K562 (cell line): Measurements from ENCODE around the gene ACTL10. TPM values are rescaled to one million over a fixed set of nuclear protein-coding genes. Genes with fewer than 3 reads are reported as not detected.

ENCODE experiments used
- GABPA ChIP-seq: fragments of 200-800 bp; sonication (Bioruptor generic); conservative IDR thresholded peaks from 2 replicates; pipeline ENCODE4 v1.6.1; 2016; ENCODE audit warnings: low read depth, missing genetic modification characterization, missing compliant biosample characterization
- ILK ChIP-seq: fragments of 450-650 bp; IDR thresholded peaks from 2 replicates; pipeline ENCODE4 v1.6.1; 2016; ENCODE audit warnings: missing genetic modification characterization, low read depth, mild to moderate bottlenecking, missing compliant biosample characterization, moderate library complexity, borderline replicate concordance
- ZFP30 ChIP-seq: fragments of 250-450 bp; sonication (Bioruptor Pico); IDR thresholded peaks from 2 replicates; pipeline ENCODE4 v1.8.0; 2022; ENCODE audit warnings: moderate library complexity, mild to moderate bottlenecking, inconsistent platforms, borderline replicate concordance
- ZNF354B ChIP-seq: fragments of 250-450 bp; sonication (Bioruptor Pico); IDR thresholded peaks from 2 replicates; pipeline ENCODE4 v1.4.0; 2020
- ZNF766 ChIP-seq: fragments of 200-800 bp; sonication (Bioruptor generic); conservative IDR thresholded peaks from 2 replicates; pipeline ENCODE4 v1.6.1; 2016; ENCODE audit warnings: missing genetic modification characterization, missing compliant biosample characterization
- polyA plus RNA-seq, 8 experiments: library from polyadenylated mRNA; depleted of rRNA in 4 of 8; stranded (reverse) in 5 of 8; unstranded in 3 of 8; fragments of >200 nt; fragmentation: Nextera tagmentation in 2 of 8; fragmentation: Illumina TruSeq in 1 of 8; extraction: Ambion mirVana in 2 of 8; extraction: Trizol in 1 of 8; gene quantifications; 2 replicates each; pipeline versions ENCODE4 v1.2.1 to v1.2.3, GENCODE V29; 2011 to 2014; ENCODE audit warnings: inconsistent platforms in 1 of 8, missing spikeins in 1 of 8
- total RNA-seq, 7 experiments: library from RNA; depleted of rRNA in 6 of 7; stranded (reverse); fragments of >200 nt in 6 of 7; fragmentation: Illumina TruSeq in 2 of 7; extraction: Trizol in 2 of 7; gene quantifications; 2 replicates each; pipeline versions ENCODE4 v1.2.1 to v1.2.3, GENCODE V29; 2011 to 2021; ENCODE audit warnings: low replicate concordance in 1 of 7
- TF ChIP-seq, protein P1 (sequence below): fragments of 150-350 bp; conservative IDR thresholded peaks from 2 replicates; pipeline ENCODE4 v1.6.1; 2014; ENCODE audit warnings: low read length
- TF ChIP-seq, protein P2 (sequence below): fragments of 250-450 bp; sonication (Bioruptor Pico); IDR thresholded peaks from 2 replicates; pipeline ENCODE4 v1.8.0; 2022; ENCODE audit warnings: moderate library complexity, mild to moderate bottlenecking, inconsistent platforms

ACTL10 gene
- total and polyA plus RNA-seq, 9 of the 15 experiments (the other 6 are each of a cell fraction or from before 2014, with no cell fraction given), result 0.07 to 0.14 TPM; not detected in 7

DNA sequence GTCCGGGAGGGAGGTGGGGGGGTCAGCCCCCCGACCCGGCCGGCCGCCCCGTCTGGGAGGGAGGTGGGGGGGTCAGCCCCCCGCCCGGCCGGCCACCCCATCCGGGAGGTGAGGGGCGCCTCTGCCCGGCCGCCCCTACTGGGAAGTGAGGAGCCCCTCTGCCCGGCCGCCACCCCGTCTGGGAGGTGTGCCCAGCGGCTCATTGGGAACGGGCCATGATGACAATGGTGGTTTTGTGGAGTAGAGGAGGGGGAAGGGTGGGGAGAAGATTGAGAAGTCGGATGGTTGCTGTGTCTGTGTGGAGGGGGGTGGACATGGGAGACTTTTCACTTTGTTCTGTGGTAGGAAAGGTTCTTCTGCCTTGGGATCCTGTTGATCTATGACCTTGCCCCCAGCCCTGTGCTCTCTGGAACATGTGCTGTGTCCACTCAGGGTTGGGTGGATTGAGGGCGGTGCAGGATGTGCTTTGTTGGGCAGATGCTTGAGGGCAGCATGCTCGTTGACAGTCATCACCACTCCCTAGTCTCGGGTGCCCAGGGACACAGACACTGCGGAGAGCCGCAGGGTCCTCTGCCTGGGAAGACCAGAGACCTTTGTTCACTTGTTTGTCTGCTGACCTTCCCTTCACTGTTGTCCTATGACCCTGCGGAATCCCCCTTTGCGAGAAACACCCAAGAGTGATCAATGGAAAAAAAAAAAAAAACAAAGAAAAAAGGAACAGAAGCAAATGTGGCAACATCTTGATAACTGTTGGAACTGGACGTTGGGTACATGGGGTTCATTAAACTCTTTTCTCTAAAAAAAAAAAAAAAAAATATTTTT is 35.1 kb downstream of the ACTL10 start (continued):
- TF ChIP-seq, protein P1, sequence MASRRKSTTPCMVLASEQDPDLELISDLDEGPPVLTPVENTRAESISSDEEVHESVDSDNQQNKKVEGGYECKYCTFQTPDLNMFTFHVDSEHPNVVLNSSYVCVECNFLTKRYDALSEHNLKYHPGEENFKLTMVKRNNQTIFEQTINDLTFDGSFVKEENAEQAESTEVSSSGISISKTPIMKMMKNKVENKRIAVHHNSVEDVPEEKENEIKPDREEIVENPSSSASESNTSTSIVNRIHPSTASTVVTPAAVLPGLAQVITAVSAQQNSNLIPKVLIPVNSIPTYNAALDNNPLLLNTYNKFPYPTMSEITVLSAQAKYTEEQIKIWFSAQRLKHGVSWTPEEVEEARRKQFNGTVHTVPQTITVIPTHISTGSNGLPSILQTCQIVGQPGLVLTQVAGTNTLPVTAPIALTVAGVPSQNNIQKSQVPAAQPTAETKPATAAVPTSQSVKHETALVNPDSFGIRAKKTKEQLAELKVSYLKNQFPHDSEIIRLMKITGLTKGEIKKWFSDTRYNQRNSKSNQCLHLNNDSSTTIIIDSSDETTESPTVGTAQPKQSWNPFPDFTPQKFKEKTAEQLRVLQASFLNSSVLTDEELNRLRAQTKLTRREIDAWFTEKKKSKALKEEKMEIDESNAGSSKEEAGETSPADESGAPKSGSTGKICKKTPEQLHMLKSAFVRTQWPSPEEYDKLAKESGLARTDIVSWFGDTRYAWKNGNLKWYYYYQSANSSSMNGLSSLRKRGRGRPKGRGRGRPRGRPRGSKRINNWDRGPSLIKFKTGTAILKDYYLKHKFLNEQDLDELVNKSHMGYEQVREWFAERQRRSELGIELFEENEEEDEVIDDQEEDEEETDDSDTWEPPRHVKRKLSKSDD, result no peak
- no peak for TF ChIP-seq ZFP30
- no peak for TF ChIP-seq GABPA (tag)
- TF ChIP-seq ILK (tag), result no peak
- TF ChIP-seq ZNF766, result no peak
- TF ChIP-seq, protein P2, sequence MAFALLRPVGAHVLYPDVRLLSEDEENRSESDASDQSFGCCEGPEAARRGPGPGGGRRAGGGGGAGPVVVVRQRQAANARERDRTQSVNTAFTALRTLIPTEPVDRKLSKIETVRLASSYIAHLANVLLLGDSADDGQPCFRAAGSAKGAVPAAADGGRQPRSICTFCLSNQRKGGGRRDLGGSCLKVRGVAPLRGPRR (CRISPR knock-in tag), result no peak
- no peak for TF ChIP-seq ZNF354B (CRISPR knock-in tag)
